CD4-positive, alpha-beta T cell treated with Interleukin-17A for 4 hours (primary cell): ENCODE measurements around the gene PSENEN.
"Not testable (repeated sequence)": the region's sequence is repeated elsewhere in the genome, so short reads cannot be mapped to it uniquely, and the experiment has no call there.

Experiments
- DNase-seq: peaks from one replicate; pipeline ENCODE4 v3.0.0-alpha.2; 2020; ENCODE audit warnings: mixed read lengths

Gene PSENEN

DNA sequence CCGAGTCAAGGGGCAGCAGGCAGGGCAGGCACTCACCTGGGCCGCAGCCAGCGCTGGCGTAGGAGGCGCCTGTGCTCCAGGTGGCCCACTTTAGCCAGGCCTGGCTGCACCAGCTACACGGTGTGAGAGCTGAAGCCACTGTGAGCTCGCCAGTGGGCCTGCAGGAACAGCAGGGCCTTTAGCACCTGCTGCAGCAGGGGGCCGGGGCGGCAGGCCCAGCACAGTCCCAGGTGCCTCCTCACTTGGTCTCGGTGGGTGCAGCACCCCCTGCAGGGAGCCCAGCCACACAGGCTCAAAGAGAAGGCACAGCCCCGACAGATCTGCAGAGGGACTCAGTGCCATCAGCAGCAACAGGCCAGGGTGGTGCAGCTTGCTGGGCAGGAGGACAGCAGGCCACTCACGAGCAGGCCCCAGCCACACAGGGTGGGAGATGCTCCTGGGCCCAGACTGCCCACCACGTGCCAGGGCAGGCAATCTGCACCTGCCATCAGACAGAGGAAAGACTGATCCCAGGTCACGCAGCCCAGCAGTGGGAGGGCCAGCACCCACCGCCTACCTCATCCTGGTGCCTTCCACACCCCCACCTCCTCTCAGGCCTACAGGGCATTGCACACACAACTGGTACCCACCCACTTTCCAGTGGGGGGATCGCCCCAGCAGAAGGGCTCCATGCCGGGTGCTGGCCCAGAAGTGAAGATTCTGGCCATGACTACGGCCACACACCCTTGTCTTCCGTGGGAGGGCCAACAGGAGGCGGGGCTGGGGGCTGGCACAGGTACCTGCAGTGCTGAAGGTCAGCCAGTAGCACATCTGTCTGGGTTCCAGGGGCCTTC, 45.7 kb downstream of the PSENEN start:
- peak; percentile 18 for DNase-seq

DNA sequence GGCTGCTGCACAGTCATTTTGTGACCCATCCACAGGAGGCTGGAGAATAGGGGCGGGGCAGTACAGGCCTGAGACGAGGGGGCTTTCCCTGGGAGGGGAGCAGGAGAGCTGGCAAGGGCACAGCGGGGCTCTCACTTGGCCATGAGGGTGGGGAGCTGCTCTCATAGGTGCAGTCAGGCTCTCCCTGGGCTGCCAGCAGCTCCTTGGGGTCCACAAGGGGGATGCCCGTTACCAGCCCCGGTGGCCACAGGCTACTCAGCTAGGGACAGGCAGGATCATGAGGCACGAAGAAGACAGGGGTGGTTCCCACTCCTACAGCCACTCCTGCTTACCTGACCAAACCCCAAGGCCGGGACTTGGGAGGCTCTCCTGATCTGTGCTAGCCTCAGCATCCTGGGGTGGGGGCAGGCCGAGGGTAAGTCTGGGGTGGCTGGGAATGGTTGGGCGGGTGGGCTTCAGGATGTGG, 46.4 kb downstream of the PSENEN start:
- DNase-seq, result no peak

DNA sequence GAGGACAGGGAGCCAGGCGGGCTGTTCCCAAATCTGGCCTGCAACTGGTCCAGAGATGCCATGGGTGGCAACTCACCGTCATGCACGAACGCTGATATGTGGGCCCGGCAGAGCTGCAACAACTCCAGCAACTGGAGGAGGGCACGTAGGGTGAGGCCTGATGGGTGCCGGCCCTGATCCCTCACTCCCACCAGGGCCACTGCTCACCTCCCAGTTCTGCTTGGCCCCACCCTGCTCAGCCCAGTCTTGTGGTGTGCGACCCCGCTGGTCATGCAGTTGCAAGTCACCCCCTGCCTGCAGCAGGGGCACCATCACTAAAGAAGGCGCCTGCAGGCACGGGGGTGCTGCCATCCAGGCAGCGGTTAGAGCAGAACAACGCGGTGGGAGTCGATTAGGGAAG, 46.9 kb downstream of the PSENEN start:
- DNase-seq, result no peak

DNA sequence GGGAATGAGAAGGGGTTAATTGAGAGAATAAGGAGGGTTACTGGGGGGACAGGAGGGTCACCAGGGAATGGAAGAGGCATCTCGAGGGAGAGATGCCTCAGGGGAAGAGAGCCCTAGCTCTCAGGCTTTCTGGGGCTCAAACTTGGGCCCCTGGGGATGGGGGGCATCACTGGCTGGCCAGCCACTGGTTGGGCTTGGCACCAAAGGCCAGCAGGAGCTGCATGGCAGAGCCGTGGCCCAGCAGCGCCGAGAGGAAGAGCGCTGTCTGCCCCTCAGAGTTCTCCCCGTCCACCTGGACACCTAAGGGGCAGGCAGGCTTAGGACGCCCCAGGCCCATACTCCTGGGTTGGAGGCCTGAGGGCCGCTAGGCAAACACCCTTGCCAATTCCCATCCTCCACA, 47.4 kb downstream of the PSENEN start:
- no peak for DNase-seq

DNA sequence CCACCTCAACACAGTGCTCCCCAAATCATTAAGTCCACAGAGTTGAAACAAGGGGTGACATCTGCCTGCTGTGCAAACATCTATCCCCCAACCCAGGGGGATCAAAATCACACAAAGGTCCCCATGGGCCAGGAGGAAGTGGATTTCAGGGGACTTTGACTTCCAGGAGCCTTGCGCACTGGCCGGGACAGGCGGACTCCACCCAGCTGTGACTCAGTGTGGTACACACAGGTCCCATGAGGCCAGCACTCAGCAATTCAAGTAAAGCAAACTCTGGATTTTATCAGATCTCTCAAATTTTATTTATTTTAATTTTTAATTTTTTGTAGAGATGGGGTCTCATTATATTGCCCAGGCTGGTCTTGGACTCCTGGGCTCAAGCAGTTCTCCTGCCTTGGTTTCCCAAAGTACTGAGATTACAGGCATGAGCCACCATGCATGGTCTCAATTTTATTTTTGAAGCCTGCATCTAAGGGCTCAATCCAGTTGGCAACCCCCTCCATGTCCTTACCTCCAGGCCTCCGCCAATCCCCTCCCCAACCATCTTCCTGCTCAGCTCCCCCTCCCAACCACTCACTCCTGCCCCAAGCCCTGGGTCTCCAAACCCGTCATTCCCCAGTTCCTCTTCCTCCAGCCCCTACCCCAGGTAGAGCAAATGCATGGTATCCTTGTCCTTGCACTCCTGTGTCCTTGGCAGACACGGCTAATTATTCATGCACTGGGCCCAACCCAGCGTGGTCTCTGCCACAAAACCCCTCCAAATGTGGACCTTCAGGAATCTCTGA, 48.1 kb downstream of the PSENEN start:
- no peak for DNase-seq

DNA sequence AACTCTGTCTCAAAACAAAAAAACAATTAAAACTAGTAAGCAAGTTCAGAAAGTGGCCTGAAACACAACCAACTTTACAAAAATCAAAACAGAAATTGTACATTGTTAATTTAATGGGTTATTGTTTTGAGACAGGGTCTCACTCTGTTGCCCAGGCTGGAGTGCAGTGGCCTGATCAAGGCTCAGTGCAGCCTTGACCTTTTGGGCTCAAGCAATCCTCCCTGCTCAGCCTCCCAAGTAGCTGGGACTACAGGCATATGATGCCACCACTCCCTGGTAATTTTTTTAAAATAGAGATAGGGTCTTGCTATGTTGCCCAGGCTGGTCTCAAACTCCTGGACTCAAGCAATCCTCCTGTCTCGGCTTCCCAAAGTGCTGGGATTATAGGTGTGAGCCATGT, 50.1 kb downstream of the PSENEN start:
- not testable (repeated sequence) for DNase-seq
